ENCODE measurements around the gene PAK6.
A peak's percentile ranks its signal among the peaks of the same experiment; 100 is the strongest.

PAK6 gene

GRCh38 chr15:40293905-40294895, 55.3 kb downstream of the PAK6 start:
- DNase-seq: no peak

DNA sequence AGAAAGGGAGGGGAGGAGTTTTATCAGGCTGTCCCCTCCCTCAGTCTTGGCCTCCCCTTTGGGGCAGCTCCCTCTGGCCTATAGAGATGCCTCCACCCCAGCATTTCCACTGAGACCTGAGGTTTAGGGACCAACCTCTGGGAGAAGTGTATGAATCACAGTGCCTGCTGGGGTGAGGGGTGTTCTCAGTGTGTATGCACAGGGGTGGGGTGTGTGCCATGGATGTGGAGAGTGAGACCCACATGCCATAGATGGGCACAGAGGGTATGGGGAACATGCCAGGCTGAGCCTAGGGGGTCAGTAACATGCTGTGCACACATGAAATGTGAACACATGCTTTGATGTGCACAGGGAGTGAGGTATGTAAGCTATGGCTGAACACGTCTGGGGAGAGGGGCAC, 56.4 kb downstream of the PAK6 start:
- no peak for DNase-seq

DNA sequence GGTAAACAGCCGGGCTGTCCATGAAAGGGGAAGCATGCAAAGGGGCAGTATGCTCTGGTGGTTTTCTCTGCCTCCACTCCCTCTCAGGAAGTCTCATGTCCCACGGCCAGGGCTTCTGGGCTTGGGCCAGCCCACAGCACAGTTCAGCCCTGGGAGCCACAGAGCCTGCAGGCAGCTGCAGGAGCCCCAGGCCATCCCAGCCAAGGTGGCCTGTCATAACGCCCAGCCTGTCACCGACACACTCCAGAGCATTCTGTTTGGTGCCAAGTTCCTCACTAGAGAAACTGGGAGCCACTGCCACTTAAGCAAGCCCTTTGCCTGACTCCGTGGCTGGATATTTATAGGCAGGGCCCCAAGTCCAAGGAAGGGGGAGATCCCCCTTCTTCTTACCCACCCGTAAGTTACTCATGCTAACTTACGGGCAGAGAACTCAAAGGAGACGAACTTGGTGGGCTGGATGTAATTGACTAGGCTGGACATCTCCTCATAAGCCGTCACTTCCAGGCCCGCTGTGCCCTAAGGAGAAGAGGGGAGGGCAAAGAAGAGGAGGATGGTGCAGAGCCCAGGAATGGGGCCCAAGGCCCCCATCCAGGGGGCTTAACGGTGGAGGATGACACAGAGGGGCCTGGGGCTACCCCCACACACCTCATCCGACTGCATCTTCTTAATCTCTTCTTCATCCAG, 57.2 kb downstream of the PAK6 start:
- DNase-seq: no peak

- DNase-seq: no peak
Observed at GRCh38 chr15:40296561-40297230, 57.8 kb downstream of the PAK6 start.

- DNase-seq: no peak
Observed at GRCh38 chr15:40297356-40297755, 58.5 kb downstream of the PAK6 start.

GRCh38 chr15:40298216-40298935, 59.5 kb downstream of the PAK6 start:
- no peak for DNase-seq

- DNase-seq: no peak
Observed at GRCh38 chr15:40300367-40300766, 61.5 kb downstream of the PAK6 start.

DNA sequence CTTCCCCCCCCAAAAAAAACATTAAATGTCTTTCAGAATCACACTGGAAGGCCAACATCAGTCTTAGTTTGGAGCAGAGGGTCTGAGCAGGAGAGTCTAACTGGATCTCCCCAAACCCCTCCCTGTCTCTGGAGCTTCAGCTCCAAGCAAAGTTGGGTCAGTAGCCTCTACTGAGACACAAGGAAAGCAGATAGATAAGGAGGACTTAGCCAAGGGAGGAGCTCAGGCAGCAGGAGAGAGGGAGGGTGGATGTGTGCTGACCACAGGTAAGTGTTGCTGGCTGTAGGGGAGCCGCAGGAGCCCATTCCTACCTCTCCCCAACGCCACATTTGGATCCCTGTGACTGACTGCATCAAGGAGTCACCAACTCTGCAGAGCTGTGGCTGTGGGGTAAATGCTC, 61.9 kb downstream of the PAK6 start:
- DNase-seq: no peak

GRCh38 chr15:40301467-40302179, 62.8 kb downstream of the PAK6 start:
- DNase-seq: no peak

GRCh38 chr15:40302288-40302886, 63.5 kb downstream of the PAK6 start:
- DNase-seq: no peak

GRCh38 chr15:40302981-40303380, 64.1 kb downstream of the PAK6 start:
- DNase-seq: no peak

GRCh38 chr15:40303576-40303975, 64.7 kb downstream of the PAK6 start:
- DNase-seq: no peak

DNA sequence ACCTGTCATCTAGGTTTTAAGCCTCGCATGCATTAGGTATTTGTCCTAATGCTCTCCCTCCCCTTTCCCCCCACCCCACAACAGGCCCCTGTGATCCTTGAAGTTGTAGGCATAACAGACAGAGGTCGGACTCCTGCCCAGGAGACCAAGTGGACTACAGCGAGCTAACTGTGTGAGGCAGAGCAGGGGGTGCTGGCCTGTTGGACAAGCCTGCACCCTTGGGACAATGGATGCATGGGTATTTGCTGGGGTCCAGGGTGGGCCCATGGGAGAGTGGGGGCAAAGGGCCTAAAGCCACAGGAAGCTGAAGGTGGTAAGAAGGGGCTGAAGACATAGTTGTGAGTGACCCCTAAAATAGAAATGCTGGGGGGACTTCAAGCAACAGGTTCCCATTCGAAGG, 66.4 kb downstream of the PAK6 start:
- no peak for DNase-seq

DNA sequence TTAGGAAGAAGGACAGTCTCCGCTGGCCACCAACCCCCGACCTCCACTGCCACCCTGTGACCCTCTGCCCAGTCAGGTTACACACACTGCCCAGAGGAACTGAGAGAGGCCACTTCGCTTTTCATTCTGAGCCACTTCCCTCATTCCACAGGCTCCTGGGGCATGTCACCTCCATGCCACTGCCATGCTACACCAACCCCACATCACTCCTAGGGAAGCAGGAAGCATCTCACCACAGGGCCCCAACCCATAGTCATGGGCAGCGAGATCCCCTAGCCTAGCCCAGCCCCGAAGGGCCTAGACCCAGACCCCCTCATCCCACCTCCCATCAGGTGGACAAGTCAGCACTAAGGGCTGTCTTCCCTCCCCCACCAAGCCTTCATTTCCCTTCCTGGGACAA, 67.5 kb downstream of the PAK6 start:
- no peak for DNase-seq

DNA sequence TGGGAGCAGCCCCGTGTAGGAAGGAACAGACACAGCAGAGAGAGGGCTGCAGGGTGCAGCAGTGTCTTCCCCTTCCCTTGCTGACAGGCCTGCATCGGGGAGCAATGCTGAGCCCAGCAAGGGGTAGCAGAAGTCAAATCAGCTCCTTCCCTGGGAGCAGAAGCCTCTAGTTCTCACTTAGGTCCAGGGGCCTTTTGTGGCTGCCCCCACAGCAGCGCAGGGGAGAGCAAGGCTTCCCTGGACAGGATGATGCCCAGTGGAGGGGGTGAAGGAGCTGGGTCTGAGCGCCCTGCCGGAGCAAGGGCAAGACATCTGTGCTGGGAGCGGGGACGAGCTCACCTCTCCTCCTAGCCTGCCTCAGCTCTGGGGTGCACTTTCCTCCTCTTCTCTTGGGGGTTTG, 68.0 kb downstream of the PAK6 start:
- no peak for DNase-seq

GRCh38 chr15:40307421-40308211, 68.8 kb downstream of the PAK6 start, which contains the start of gene PLCB2:
PLCB2 (minus strand) TSS chr15:40307935; CDS start chr15:40307672, 263 bp downstream.
- peak; percentile 68 for DNase-seq

DNA sequence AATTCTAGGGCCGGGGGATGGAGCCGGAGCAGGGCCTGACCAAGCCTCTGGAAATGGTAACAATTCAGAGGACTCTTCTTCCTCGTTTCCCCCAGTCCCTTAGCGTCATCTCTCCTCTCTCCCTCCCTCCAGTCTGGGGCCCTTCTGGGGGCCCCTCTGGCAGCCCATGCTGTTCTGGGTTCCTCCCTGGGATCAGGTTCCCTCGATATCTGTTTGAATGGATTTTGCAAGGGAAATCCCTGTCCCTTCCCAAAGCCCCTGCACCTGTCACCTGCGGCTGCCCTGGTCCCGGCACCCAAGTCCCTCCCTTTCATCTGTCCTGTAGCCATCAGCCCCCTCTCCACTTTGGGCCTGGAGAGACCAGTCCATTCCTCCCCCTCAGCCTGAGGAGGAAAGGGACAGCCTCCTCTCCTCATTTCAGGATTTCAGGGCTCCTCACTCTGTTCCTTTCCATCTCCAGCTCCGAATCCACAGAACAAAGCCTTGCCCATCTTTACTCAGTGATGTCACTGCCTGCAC, 70.5 kb downstream of the PAK6 start:
- no peak for DNase-seq

GRCh38 chr15:40310001-40310959, 71.4 kb downstream of the PAK6 start:
- DNase-seq: peak; percentile 63 to 70

GRCh38 chr15:40310993-40311392, 72.1 kb downstream of the PAK6 start:
- DNase-seq: no peak
